ENCODE data around the gene ENTREP3. TPM values are rescaled to one million over a fixed set of nuclear protein-coding genes. Genes with fewer than 3 reads are reported as not detected.

The ENTREP3 gene
- total RNA-seq, 1 donor from 2014 or later = 14.8 TPM

DNA sequence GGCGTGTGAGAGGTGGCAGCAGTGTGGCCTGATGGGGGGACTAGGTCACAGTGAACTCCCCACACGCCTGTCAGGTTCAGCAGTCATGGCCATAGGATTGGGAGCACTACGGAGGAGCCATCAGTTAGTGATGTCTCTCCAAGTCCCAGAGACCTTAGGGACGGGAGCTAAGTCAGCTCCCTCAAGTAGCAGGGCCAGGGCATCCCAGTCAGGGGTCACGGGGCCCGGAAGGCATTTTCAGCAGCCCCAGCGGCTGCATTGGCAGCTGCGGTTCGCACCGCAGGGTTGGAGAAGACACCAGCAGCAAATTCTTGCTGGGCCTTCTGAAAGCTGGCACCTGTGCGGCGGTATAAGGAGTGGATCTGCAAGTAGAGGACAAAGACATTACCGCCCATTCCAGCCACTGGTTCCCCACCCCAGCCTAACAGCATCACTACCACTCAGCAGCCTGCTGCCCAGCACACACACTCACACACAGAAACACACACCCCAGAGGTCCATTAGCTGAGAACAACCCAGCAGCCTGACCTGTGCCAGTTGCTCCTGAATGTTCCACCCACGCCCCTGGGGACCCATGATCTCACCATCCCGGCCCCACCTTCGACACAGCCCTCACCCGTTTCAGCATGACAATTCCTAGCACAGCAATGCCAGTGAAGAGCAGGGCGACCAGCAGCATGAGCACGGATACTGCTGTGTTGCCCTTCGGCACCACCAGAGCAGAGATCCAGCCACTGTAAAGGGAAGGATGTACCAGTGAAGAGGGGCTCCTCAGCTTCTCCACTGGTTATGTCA, 972 bp upstream of the ENTREP3 start:
- ATAC-seq (ENCODE audit: low read depth) = no peak
- POLR2A ChIA-PET = interaction anchor here (2.5 kb wide), 1 partner anchor 17 kb away, joined by 6 read pairs; the partner anchor contains the start of gene CLK2
- Mint-ChIP-seq H3K27me3 (no peaks in the 10 kb centered on the region), H3K4me1 (peaks cover 40% of the 10 kb centered on the region), H3K9me3 (no peaks in the 10 kb centered on the region), H3K27ac (peak overlapping the region; percentile 26), H3K36me3 (ENCODE audit: low read depth) (peaks cover 43% of the 10 kb centered on the region), H3K4me3 (peak overlapping the region; percentile 84)
- DNase-seq = no peak
- TF ChIP-seq, protein P1, sequence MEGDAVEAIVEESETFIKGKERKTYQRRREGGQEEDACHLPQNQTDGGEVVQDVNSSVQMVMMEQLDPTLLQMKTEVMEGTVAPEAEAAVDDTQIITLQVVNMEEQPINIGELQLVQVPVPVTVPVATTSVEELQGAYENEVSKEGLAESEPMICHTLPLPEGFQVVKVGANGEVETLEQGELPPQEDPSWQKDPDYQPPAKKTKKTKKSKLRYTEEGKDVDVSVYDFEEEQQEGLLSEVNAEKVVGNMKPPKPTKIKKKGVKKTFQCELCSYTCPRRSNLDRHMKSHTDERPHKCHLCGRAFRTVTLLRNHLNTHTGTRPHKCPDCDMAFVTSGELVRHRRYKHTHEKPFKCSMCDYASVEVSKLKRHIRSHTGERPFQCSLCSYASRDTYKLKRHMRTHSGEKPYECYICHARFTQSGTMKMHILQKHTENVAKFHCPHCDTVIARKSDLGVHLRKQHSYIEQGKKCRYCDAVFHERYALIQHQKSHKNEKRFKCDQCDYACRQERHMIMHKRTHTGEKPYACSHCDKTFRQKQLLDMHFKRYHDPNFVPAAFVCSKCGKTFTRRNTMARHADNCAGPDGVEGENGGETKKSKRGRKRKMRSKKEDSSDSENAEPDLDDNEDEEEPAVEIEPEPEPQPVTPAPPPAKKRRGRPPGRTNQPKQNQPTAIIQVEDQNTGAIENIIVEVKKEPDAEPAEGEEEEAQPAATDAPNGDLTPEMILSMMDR (IDR thresholded peaks at IDR 0.05) = no peak
- CTCF ChIA-PET = interaction anchor here (1.4 to 2.0 kb wide), 2 partner anchors 63 to 67 kb away, joined by 4 to 6 read pairs; no protein-coding TSS in a partner anchor
- intact Hi-C loops (cut with micrococcal nuclease) = loop anchor here (10.0 kb wide), 1 partner anchor 799 kb away; the partner anchor contains the start of genes LAMTOR2 and UBQLN4

DNA sequence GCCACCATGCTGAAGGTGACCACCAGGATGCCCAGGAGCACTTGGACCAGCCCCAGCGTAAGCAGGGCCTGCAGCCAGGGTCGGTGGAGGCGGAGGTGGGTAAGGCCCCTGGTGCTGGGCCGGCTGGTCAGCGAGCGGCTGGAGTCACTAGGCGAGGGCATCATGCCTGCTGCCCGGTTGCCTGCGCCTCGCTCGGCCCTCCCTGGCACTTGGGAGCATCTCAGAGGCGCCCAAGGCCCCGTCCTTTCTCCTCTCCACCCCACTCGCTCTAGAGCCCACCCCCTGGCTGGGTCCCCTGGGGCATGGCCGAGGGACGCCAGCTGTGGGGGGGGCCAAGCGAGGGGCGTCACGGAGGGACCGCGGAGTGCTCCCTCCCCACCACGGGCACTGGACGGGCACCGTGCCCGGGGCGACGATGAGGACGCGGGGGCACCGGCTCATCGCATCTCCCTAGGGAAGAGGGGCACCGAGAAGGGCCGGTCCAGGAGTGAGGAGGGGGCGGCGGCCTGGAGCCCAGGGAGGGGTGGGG, 505 bp downstream of the ENTREP3 start:
- Mint-ChIP-seq H3K27ac (no peak overlapping the region), H3K9me3 (no peaks in the 10 kb centered on the region), H3K27me3 (no peaks in the 10 kb centered on the region), H3K4me1 (peaks cover 34% of the 10 kb centered on the region), H3K4me3 (peak overlapping the region; percentile 84), H3K36me3 (ENCODE audit: low read depth) (peaks cover 34% of the 10 kb centered on the region)
- ChIA-PET POLR2A (interaction anchor here (0.7 to 2.5 kb wide), 6 partner anchors 10 to 429 kb away, joined by 3 to 8 read pairs (median 4); partner anchors contain the start of genes CLK2 and RUSC1), CTCF (interaction anchor here (1.4 to 2.0 kb wide), 3 partner anchors 30 to 69 kb away, joined by 3 to 6 read pairs (median 4); no protein-coding TSS in a partner anchor)
- ATAC-seq (ENCODE audit: low read depth) = peak; percentile 4
- TF ChIP-seq, protein P1 (IDR thresholded peaks at IDR 0.05) = no peak
- intact Hi-C loops (cut with micrococcal nuclease) = loop anchor here (1.0 to 10.0 kb wide), 5 partner anchors 8 to 800 kb away; partner anchors contain the start of genes CLK2, LAMTOR2, SCAMP3 and UBQLN4
- no peak for DNase-seq

DNA sequence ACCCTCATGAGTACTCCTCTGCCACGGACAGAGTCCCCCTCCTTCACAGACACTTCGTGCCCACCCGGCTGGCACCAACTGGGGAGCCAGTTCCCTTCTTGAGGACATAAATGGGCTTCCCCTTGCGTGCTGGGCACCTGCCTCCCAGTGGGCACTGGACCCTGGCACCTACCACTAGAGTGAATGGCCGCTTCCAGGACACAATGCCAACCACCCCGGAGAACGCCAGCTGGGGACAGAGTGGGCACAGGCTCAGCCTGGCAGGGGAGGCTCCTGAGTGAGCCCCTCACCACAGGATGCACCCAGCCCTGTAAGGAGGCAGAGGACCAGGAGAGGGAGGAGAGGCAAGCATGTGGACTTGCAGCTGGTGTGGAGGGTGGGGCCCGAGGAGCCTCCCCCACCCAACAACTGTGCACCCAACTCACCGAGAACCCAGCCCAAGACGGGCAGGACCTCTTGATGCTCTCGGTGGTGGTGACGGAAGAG, 1.0 kb downstream of the ENTREP3 start:
- H3K27ac Mint-ChIP-seq = no peak overlapping the region
- TF ChIP-seq, protein P1 (IDR thresholded peaks at IDR 0.05) = no peak

DNA sequence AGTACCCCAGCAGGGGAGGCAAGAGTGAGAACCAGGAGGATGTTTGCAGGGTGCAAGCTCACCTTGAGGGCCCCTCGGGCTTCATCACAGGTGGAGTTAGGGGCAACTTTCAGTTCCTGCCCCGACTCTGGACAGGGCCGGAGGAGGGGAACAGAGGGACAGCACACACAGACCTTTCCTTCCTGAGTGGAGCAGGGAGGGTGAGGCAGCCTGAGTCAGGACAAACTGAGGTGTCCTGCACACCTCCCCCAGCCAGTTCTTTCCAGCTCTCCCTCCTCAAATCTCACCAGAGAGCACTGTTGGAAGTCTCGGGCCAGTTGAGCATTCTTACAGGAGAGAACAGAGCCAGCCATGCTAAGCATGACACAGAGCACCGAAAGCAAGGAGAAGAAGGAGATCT, 1.5 kb downstream of the ENTREP3 start:
- no peak overlapping the region for H3K27ac Mint-ChIP-seq
- no peaks in the 10 kb centered on the region for H3K9me3 Mint-ChIP-seq
- POLR2A ChIA-PET = interaction anchor here (5.4 kb wide), 1 partner anchor 8 kb away, joined by 30 read pairs; the partner anchor contains the start of gene SCAMP3
- DNase-seq (no peak), ATAC-seq (ENCODE audit: low read depth) (no peak)
- TF ChIP-seq, protein P1 (IDR thresholded peaks at IDR 0.05) = no peak
- H3K4me3 Mint-ChIP-seq = peak overlapping the region; percentile 84
- H3K4me1 Mint-ChIP-seq = peaks cover 34% of the 10 kb centered on the region
- intact Hi-C loops (cut with micrococcal nuclease) = loop anchor here (1.0 to 10.0 kb wide), 3 partner anchors 9 to 801 kb away; partner anchors contain the start of genes CLK2, LAMTOR2, SCAMP3 and UBQLN4
- H3K36me3 Mint-ChIP-seq (ENCODE audit: low read depth) = peaks cover 29% of the 10 kb centered on the region
- CTCF ChIA-PET = no interaction called here
- no peaks in the 10 kb centered on the region for H3K27me3 Mint-ChIP-seq

More for the DNA sequence above, 1.0 kb downstream of the ENTREP3 start:
- intact Hi-C loops (cut with micrococcal nuclease) = loop anchor here (1.0 to 10.0 kb wide), 3 partner anchors 8 to 801 kb away; partner anchors contain the start of genes CLK2, LAMTOR2, SCAMP3 and UBQLN4
- peaks cover 32% of the 10 kb centered on the region for H3K36me3 Mint-ChIP-seq (ENCODE audit: low read depth)
- H3K4me3 Mint-ChIP-seq = peak overlapping the region; percentile 84
- H3K4me1 Mint-ChIP-seq = peaks cover 34% of the 10 kb centered on the region
- DNase-seq = no peak
- POLR2A ChIA-PET = interaction anchor here (1.1 kb wide), 1 partner anchor 69 kb away, joined by 3 read pairs; no protein-coding TSS in a partner anchor
- no peaks in the 10 kb centered on the region for H3K9me3 Mint-ChIP-seq
- no peak for ATAC-seq (ENCODE audit: low read depth)
- CTCF ChIA-PET = interaction anchor here (1.6 kb wide), 1 partner anchor 30 kb away, joined by 3 read pairs; no protein-coding TSS in a partner anchor
- no peaks in the 10 kb centered on the region for H3K27me3 Mint-ChIP-seq
